Adrenal gland (tissue), 12 donors: ENCODE results near the gene ADCY1. TPM values are rescaled to one million over a fixed set of nuclear protein-coding genes. Genes with fewer than 3 reads are reported as not detected.

Source experiments
- DNase-seq, 7 donors: peaks; one replicate each; pipeline ENCODE4 v3.0.0-alpha.2; 2019 to 2020
- H3K27ac ChIP-seq, 5 donors: fragments of 200-600 bp; sonication (generic) in 4 of 5; 1 replicate in 3 of 5; 2 replicates in 2 of 5; pipeline versions ENCODE4 v1.5.1 to v1.8.0; 2016 to 2020; ENCODE audit warnings: mild to moderate bottlenecking in 1 of 5
- H3K27me3 ChIP-seq: fragments of 200-600 bp; 2 replicates; pipeline ENCODE4 v1.8.0; 2021
- H3K36me3 ChIP-seq, 2 donors: fragments of 200-600 bp; replicated peaks in 1 of 2; 1 replicate in 1 of 2; 2 replicates in 1 of 2; pipeline versions ENCODE4 v1.5.1 to v1.8.0; 2018 to 2022
- H3K4me1 ChIP-seq, 2 donors: fragments of 200-600 bp; replicated peaks in 1 of 2; 1 replicate in 1 of 2; 2 replicates in 1 of 2; pipeline versions ENCODE4 v1.5.1 to v1.8.0; 2018 to 2021
- H3K4me3 ChIP-seq, 4 donors: fragments of 200-600 bp; sonication (generic) in 3 of 4; one replicate each; pipeline ENCODE4 v1.5.1; 2016 to 2018
- H3K9me3 ChIP-seq, 3 donors: fragments of 200-600 bp; sonication (generic) in 1 of 3; replicated peaks in 1 of 3; 1 replicate in 2 of 3; 2 replicates in 1 of 3; pipeline versions ENCODE4 v1.5.1 to v1.8.0; 2016 to 2021
- POLR2A ChIP-seq, 2 donors: fragments of 450-650 bp; IDR thresholded peaks; one replicate each; pipeline ENCODE4 v1.6.1; 2017; ENCODE audit warnings: antibody characterized with exemption in 2 of 2, mild to moderate bottlenecking in 2 of 2, moderate library complexity in 1 of 2
- WGBS, 4 donors: extraction: QIAGEN DNeasy Blood & Tissue Kit in 2 of 4; methylation state at CpG; one replicate each; pipeline versions ENCODE4 v1.1.5 to v1.1.7; 2013 to 2017; 5-methylcytosine and 5-hydroxymethylcytosine counted together
- intact Hi-C, 2 donors: fragments of 100-400 bp; cut with DNase I; formaldehyde crosslinking; loops; one replicate each; pipeline versions ENCODE4 v1.14.1 to v1.15.0; 2022 to 2023
- polyA plus RNA-seq, 3 donors: library from polyadenylated mRNA; stranded (reverse); fragments of 200-250 nt in 2 of 3; fragments of 350-450 nt in 1 of 3; fragmentation: Illumina TruSeq in 1 of 3; extraction: RNeasy Lipid Tissue Mini Kit (QIAGEN cat#74804) in 1 of 3; gene quantifications; one replicate each; pipeline ENCODE4 v1.2.3, GENCODE V29; 2013 to 2014
- total RNA-seq, 9 donors: library from RNA; depleted of rRNA in 4 of 9; stranded (reverse); fragments of >200 nt in 4 of 9; fragments of 120-200 nt in 1 of 9; fragmentation: NEBNext Ultra II Directional in 1 of 9; extraction: Animal tissue kit (Norgen Biotek cat#: 25700) in 1 of 9; gene quantifications; one replicate each; pipeline versions ENCODE4 v1.1.0 to v1.2.4, GENCODE V29; 2013 to 2023
- TF ChIP-seq, protein P1 (sequence below), 6 experiments: fragments of 450-650 bp in 4 of 6; fragments of 200-600 bp in 2 of 6; sonication (generic) in 1 of 6; IDR thresholded peaks; 1 replicate in 5 of 6; 2 replicates in 1 of 6; pipeline versions ENCODE4 v1.5.1 to v1.8.0; 2016 to 2021; ENCODE audit warnings: antibody characterized with exemption in 6 of 6, mild to moderate bottlenecking in 2 of 6, moderate library complexity in 1 of 6
- donor health status: healthy with polysubstance abuse.
- donor health status: Bipolar disorder and iron deficiency.
- donor health status: DM: yes; HTN: yes; CAD: no.
- donor health status: DM: no; HTN: no; CAD: no.
- donor health status: DM: no; HTN: no; CAD: no.
- donor health status: DM: yes; HTN: yes; CAD: no.

ADCY1 gene
- total and polyA plus RNA-seq, 12 donors = 0.88 to 9.5 (median 4.2) TPM

DNA sequence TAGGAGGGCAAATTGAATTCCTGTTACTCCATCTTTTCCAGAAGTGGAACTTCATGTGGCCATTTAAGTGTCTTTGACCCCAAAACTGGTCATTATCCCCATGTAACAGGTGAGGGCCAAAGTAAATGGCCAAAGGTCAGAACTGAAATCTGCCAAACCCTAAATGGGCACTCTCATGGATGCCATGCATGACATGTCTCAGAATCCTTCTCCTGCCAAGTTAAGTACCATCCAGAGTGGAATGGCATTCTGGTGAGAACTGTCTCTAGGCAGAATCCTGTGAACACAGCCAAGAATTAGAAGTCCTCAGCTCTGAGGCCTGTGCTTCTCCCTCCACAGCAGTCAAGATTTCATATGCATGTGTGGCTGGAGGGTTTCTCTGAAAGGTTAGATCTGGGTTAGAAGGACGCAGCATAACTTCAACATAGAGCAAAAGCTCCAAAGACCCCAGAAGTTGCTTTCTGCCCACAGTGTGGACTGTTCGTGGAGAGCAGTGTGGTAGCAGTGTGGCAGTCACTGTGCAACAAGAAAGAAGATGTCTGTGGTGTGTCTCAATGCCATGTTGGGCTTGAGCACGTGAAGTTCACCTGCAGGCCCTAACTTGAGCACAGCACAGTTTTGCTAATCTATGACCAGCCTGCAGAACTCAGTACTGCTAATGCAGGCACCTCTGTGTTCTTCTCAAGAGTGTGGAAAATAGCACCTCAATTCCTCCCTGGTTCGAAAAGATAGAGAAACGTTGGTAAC lies 121.3 kb downstream of the ADCY1 start:
- H3K36me3 ChIP-seq = no peaks in the 10 kb centered on the region
- no peak for DNase-seq
- no peak for TF ChIP-seq POLR2A (IDR thresholded peaks at IDR 0.05)
- TF ChIP-seq, protein P1, sequence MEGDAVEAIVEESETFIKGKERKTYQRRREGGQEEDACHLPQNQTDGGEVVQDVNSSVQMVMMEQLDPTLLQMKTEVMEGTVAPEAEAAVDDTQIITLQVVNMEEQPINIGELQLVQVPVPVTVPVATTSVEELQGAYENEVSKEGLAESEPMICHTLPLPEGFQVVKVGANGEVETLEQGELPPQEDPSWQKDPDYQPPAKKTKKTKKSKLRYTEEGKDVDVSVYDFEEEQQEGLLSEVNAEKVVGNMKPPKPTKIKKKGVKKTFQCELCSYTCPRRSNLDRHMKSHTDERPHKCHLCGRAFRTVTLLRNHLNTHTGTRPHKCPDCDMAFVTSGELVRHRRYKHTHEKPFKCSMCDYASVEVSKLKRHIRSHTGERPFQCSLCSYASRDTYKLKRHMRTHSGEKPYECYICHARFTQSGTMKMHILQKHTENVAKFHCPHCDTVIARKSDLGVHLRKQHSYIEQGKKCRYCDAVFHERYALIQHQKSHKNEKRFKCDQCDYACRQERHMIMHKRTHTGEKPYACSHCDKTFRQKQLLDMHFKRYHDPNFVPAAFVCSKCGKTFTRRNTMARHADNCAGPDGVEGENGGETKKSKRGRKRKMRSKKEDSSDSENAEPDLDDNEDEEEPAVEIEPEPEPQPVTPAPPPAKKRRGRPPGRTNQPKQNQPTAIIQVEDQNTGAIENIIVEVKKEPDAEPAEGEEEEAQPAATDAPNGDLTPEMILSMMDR (IDR thresholded peaks at IDR 0.05) = no peak
- no peaks in the 10 kb centered on the region for H3K9me3 ChIP-seq
- intact Hi-C loops = no loop called here
- WGBS, 4 donors = 85 to 91% (median 86%) methylated on average over 5 of the region's 5 CpGs
- peaks cover 4 to 6% of the 10 kb centered on the region in 2 donors for H3K4me1 ChIP-seq
- no peak overlapping the region for H3K4me3 ChIP-seq
- H3K27ac ChIP-seq = no peak overlapping the region
- H3K27me3 ChIP-seq = no peaks in the 10 kb centered on the region

DNA sequence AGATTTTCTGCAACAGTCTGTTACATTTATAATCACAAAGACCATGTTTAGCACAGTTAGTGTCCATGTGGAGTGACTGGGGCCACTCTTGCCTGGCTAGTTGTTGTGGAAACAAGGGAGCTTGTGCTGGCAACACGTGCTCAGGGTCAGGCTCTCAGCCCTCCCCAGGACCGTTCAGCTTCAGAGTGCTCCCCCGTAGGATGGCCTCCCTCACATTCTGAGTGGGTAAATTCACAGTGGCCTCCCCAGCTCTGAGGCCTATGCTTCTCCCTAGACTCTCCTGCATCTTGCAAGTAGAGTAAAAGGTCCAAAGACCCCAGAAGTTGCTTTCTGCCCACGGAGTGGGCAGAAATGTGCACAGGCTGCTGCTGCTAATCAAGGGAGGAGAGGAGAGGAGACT lies 122.3 kb downstream of the ADCY1 start:
- Histone ChIP-seq H3K9me3 (no peaks in the 10 kb centered on the region), H3K4me3 (no peak overlapping the region), H3K4me1 (peaks cover 9 to 10% of the 10 kb centered on the region in 2 donors), H3K27ac (no peak overlapping the region), H3K36me3 (no peaks in the 10 kb centered on the region), H3K27me3 (no peaks in the 10 kb centered on the region)
- intact Hi-C loops = no loop called here
- DNase-seq = peak in 2 of 7 donors; percentile 2 to 18
- 82 to 93% (median 84%) methylated on average over 2 to 4 of the region's 4 CpGs for WGBS, 4 donors
- TF ChIP-seq POLR2A (IDR thresholded peaks at IDR 0.05) = no peak
- TF ChIP-seq, protein P1 (IDR thresholded peaks at IDR 0.05) = no peak

DNA sequence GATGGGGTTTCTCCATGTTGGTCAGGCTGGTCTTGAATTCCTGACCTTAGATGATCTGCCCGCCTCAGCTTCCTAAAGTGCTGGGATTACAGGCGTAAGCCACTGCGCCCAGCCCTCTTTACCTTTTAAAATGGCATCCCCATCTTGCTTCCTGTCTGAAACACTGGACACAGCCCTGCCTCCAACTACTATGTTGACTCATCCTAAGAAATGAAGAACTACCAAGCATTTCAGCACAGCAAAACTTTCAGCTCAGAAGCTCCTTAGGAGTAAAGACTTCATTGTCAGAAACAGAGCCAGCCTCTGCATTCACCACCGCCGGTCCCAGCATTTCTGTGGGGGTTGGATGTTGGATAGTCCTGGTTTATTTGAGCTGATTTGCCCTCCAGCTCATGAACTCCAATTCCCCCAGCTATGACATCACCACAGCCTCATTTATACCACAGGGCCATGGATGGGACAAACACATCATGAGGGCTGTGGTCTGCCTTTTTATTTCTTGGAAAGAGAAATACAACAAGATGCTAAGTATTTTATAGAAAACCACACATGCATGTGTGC lies 123.5 kb downstream of the ADCY1 start:
- no peaks in the 10 kb centered on the region for H3K9me3 ChIP-seq
- H3K27ac ChIP-seq = no peak overlapping the region
- intact Hi-C loops = no loop called here
- 89 to 95% (median 90%) methylated on average over 5 of the region's 5 CpGs for WGBS, 4 donors
- H3K4me3 ChIP-seq = no peak overlapping the region
- H3K36me3 ChIP-seq = no peaks in the 10 kb centered on the region
- peaks cover 9 to 10% of the 10 kb centered on the region in 2 donors for H3K4me1 ChIP-seq
- TF ChIP-seq POLR2A (IDR thresholded peaks at IDR 0.05) = no peak
- TF ChIP-seq, protein P1 (IDR thresholded peaks at IDR 0.05) = no peak
- DNase-seq = peak in 2 of 7 donors; percentile 3 to 31
- H3K27me3 ChIP-seq = no peaks in the 10 kb centered on the region

DNA sequence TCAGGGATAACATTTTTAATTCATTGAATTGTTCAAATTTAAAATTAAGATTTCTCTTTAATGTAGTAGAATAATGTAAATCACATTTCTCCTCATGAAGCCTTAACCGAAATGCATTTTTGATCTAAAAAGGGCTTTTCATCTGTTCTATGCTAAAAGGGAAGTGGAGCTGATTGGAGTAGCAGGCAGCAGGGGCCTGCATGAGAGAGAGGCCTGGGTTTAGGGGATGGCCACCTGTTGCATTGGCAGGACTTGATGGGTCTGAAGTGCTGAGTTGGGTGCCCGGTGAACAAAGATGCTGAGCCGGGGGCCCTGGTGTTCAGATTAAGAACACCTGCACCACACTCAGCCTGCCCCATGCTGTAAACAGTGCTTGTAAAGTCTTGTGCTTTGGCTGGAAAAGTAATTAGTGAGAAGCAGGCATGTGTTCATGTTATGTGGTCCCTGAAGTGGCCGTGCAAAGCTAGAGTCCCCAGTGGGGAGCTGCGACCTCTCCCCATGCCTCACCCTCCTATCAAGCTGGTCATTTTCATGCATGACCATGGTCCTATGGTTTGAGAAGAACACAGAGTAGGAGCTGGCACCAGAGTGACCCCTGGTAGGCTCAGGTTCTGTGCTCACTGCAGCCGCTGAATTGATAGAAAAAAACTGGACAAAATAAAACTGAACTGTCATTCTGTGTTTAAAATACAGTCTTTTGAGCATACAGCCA lies 124.3 kb downstream of the ADCY1 start:
- no peak overlapping the region for H3K27ac ChIP-seq
- intact Hi-C loops = no loop called here
- H3K36me3 ChIP-seq = no peaks in the 10 kb centered on the region
- H3K4me1 ChIP-seq = peaks cover 9 to 10% of the 10 kb centered on the region in 2 donors
- no peaks in the 10 kb centered on the region for H3K9me3 ChIP-seq
- peak in 3 of 7 donors; percentile 4 to 35 (median 7) for DNase-seq
- 92 to 98% (median 93%) methylated on average over 5 to 6 of the region's 6 CpGs for WGBS, 4 donors
- H3K27me3 ChIP-seq = no peaks in the 10 kb centered on the region
- no peak overlapping the region for H3K4me3 ChIP-seq
- TF ChIP-seq, protein P1 (IDR thresholded peaks at IDR 0.05) = no peak
- TF ChIP-seq POLR2A (IDR thresholded peaks at IDR 0.05) = no peak
